ENCODE results near the gene FGR.
"Not testable (repeated sequence)": the region's sequence is repeated elsewhere in the genome, so short reads cannot be mapped to it uniquely, and the experiment has no call there.

Gene FGR

GRCh38 chr1:27634985-27635367 is at the start of gene FGR:
Gene FGR, minus strand, starts transcription at chr1:27635185. Its CDS starts 11,269 bp downstream, at chr1:27623916.
- no peak for DNase-seq (ENCODE audit: low read depth in 1 of 2, low spot score in 1 of 2)

DNA sequence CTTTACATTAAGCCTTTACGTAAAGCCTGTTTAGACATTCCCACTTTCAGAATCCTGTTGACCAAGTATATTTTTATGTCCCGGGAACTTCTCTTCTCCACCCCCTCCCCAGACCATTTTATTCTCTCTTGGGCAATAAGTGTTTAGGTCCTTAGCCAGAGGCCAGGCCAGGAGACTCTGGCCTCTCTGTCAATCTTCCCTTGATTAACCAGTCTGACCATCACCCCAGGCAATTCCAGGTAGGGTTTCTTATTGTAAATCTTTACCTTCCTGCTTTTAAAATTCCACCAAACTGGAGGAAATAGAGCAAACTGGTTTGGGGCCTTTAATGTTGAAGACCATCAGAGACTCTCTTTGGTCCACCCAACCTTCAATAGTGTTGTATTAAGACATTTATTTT is 49.2 kb upstream of the FGR start:
- DNase-seq (ENCODE audit: low read depth in 1 of 2, low spot score in 1 of 2): no peak

- DNase-seq (ENCODE audit: low read depth in 1 of 2, low spot score in 1 of 2): no peak
Measured at GRCh38 chr1:27682351-27682944, 47.5 kb upstream of the FGR start.

DNA sequence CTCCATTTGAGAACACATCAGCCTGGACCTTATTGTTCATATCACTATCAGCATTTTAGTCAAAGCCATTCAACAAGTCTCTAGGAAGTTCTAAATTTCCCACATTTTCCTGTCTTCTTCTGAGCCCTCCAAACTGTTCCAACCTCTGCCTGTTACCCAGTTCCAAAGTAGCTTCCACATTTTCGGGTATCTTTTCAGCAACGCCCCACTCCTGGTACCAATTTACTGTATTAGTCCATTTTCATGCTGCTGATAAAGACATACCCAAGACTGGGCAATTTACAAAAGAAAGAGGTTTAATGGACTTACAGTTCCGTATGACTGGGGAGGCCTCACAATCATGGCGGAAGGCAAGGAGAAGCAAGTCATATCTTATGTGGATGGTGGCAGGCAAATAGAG is 46.6 kb upstream of the FGR start:
- not testable (repeated sequence) for DNase-seq (ENCODE audit: low read depth in 1 of 2, low spot score in 1 of 2)

GRCh38 chr1:27680225-27680791 is 45.3 kb upstream of the FGR start:
- DNase-seq (ENCODE audit: low read depth in 1 of 2, low spot score in 1 of 2): not testable (repeated sequence)

- DNase-seq (ENCODE audit: low read depth in 1 of 2, low spot score in 1 of 2): no peak
Measured at GRCh38 chr1:27678747-27679146, 43.8 kb upstream of the FGR start.

- DNase-seq (ENCODE audit: low read depth in 1 of 2, low spot score in 1 of 2): no peak
Measured at GRCh38 chr1:27676410-27676809, 41.4 kb upstream of the FGR start.

GRCh38 chr1:27672750-27673112 is 37.7 kb upstream of the FGR start:
- no peak for DNase-seq (ENCODE audit: low read depth in 1 of 2, low spot score in 1 of 2)

- DNase-seq (ENCODE audit: low read depth in 1 of 2, low spot score in 1 of 2): peak; percentile 34 to 51
Measured at GRCh38 chr1:27671964-27672749, 37.2 kb upstream of the FGR start, which contains the start of gene IFI6. Gene IFI6, minus strand, starts transcription at chr1:27672192. Its CDS starts 2,878 bp downstream, at chr1:27669314.

DNA sequence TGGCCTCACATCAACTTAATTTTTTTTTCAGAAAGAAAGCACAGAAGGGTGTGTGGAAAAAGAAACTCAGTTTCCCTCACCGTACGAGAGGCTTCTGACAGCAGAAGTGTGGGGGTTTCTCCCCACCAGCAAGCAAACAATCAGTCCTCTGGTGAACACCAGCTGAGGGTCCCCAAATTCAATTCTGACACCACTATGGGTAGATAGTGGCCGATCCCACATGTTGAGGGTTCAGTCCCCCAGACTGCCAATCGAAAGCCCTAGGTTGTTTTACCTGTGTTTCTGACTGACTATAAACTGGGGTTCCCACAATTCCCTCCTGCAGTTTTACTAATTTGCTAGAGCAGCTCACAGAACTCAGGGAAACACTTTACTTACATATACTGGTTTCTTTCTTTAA is 34.9 kb upstream of the FGR start:
- no peak for DNase-seq (ENCODE audit: low read depth in 1 of 2, low spot score in 1 of 2)

DNA sequence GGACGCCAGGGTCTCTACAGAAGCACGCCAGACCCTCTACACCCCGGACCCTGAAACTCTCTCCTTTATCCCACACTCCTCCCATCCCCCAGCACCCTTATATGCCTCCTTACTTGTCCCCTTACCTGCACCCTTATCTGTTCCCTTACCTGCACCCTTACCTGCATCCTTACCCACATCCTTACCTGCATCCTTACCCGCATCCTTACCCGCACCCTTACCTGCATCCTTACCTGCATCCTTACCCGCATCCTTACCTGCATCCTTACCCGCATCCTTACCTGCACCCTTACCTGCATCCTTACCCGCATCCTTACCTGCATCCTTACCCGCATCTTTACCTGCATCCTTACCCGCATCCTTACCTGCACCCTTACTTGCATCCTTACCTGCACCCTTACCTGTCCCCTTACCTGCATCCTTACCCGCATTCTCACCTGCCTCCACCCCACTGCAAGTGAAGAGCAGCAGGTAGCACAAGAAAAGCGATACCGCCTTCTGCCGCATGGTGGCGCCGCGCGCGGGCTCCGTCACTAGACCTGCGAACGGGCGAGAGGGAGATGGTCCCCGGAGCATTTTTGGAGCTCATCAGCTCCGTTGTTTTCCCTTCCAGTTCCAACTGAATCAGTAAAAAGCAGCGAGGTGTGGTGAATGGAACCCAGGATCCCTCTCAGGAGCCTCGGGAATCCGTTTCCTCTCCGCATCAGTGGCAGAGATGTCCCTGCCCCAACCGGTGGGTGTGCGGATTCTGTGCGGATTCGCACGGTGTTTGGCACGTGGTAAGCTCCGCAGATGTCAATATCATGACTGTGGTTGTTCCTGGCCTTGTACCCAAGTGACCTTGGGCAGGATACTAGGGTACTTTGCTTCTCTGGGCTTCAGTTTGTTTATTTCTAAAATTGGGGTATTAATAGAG is 34.1 kb upstream of the FGR start:
- DNase-seq (ENCODE audit: low read depth in 1 of 2, low spot score in 1 of 2): peak; percentile 71 to 85

GRCh38 chr1:27668121-27668807 is 33.3 kb upstream of the FGR start:
- no peak for DNase-seq (ENCODE audit: low read depth in 1 of 2, low spot score in 1 of 2)

DNA sequence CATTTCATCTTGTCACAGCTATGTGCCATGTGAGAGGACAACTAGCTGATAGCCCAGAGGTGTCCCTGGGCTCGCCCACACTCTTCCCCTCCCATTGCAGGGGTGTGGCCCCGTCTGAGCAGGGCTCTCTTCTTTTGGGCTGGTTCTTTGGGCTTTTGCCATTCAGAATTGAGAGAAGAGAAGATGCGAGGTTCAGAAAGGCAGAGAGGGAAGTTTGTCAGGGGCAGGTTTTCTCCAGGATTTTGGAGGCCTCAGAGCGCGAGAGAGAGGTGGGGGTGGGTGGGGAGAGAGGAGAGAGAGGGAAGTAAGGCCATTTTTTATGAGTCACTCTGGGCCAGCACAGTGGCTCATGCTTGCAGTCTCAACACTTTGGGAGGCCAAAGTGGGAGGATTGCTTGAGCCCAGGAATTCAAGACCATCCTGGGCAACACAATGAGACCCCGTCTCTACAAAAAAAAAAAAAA is 31.8 kb upstream of the FGR start:
- DNase-seq (ENCODE audit: low read depth in 1 of 2, low spot score in 1 of 2): no peak

GRCh38 chr1:27666294-27666693 is 31.3 kb upstream of the FGR start:
- DNase-seq (ENCODE audit: low read depth in 1 of 2, low spot score in 1 of 2): no peak

GRCh38 chr1:27665016-27665651 is 30.1 kb upstream of the FGR start:
- no peak for DNase-seq (ENCODE audit: low read depth in 1 of 2, low spot score in 1 of 2)

GRCh38 chr1:27664291-27664690 is 29.3 kb upstream of the FGR start:
- DNase-seq (ENCODE audit: low read depth in 1 of 2, low spot score in 1 of 2): no peak

DNA sequence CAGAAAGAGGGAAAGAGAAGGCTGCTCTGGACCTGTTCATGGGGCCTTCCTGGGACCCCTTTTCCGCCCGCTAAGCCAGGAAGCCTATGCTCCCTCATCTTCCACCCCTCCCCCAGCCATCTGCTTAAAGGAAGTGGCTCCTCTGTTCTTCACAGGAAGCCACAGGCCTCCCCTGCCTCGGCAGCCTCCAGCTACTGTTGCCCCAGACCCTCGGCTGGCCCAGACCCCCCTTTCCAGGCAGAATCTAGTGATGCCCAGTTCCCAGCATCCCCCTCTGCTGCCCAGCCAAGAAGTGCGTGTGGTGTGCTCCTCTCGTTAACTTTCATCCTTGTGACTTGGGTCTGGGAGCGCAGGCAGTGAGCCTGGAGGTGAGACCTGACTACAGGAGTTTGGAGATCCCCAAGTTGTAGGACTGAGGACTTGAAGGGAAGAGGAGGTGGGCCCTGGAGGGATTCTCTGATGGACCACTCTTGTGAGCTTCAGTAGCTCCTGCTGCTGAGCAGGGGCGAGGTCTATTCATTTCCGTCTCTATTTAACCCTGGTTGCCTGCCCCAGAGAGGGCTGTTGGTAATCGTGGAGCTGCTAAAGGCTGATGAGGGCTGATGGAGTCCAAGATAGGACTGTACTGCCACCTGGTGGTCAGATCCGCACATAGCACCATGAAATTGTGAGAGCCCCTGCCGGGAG is 27.9 kb upstream of the FGR start:
- DNase-seq (ENCODE audit: low read depth in 1 of 2, low spot score in 1 of 2): peak; percentile 83 to 86

DNA sequence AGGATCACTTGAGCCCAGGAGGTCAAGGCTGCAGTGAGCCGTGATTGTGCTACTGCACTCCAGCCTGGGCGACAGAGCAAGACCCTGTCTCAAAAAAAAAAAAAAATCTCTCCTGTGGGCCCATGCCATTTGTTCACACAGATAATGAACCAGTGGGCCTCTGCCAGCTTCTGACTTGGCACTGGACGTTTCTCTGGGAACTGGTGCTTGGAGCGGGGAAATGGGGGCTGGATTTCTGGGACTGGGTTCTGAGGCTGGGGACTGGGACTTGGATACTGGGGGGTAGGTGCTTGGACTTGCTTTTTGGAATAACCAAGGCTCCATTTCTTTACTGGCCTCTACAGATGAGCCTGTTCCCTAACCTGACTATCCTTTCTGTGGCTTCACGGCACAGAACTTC is 27.3 kb upstream of the FGR start:
- no peak for DNase-seq (ENCODE audit: low read depth in 1 of 2, low spot score in 1 of 2)

GRCh38 chr1:27661412-27662075 is 26.6 kb upstream of the FGR start:
- no peak for DNase-seq (ENCODE audit: low read depth in 1 of 2, low spot score in 1 of 2)
